GM19035 (cell line): ENCODE data around the gene SQSTM1.
"Not testable (repeated sequence)": the region's sequence is repeated elsewhere in the genome, so short reads cannot be mapped to it uniquely, and the experiment has no call there.

Experiments used
- ATAC-seq: cut with Tn5 transposase; IDR thresholded peaks from one replicate; pipeline ENCODE4 v1.9.1; 2021; ENCODE audit not compliant: unreplicated experiment

Gene SQSTM1

GRCh38 chr5:179823937-179824744, 3.4 kb downstream of the SQSTM1 start:
- no peak for ATAC-seq

GRCh38 chr5:179824745-179825112, 4.0 kb downstream of the SQSTM1 start:
- no peak for ATAC-seq

GRCh38 chr5:179825655-179826182, 5.0 kb downstream of the SQSTM1 start:
- no peak for ATAC-seq

GRCh38 chr5:179827680-179828079, 7.0 kb downstream of the SQSTM1 start:
- ATAC-seq = no peak

- ATAC-seq = no peak
Observed at GRCh38 chr5:179828756-179829421, 8.2 kb downstream of the SQSTM1 start.

- ATAC-seq = no peak
Observed at GRCh38 chr5:179829732-179830435, 9.2 kb downstream of the SQSTM1 start.

- no peak for ATAC-seq
Observed at GRCh38 chr5:179830818-179831468, 10.2 kb downstream of the SQSTM1 start.

- no peak for ATAC-seq
Observed at GRCh38 chr5:179832039-179832745, 11.5 kb downstream of the SQSTM1 start.

- ATAC-seq = no peak
Observed at GRCh38 chr5:179833056-179833708, 12.5 kb downstream of the SQSTM1 start.

- no peak for ATAC-seq
Observed at GRCh38 chr5:179833709-179834070, 13.0 kb downstream of the SQSTM1 start.

- ATAC-seq = no peak
Observed at GRCh38 chr5:179834120-179834519, 13.4 kb downstream of the SQSTM1 start.

GRCh38 chr5:179834871-179835270, 14.2 kb downstream of the SQSTM1 start:
- ATAC-seq = not testable (repeated sequence)

GRCh38 chr5:179836225-179837019, 15.7 kb downstream of the SQSTM1 start:
- no peak for ATAC-seq

- ATAC-seq = no peak
Observed at GRCh38 chr5:179837076-179838011, 16.6 kb downstream of the SQSTM1 start.

GRCh38 chr5:179839328-179840256, 18.9 kb downstream of the SQSTM1 start:
- no peak for ATAC-seq

- no peak for ATAC-seq
Observed at GRCh38 chr5:179840321-179840720, 19.6 kb downstream of the SQSTM1 start.

- no peak for ATAC-seq
Observed at GRCh38 chr5:179840766-179841165, 20.1 kb downstream of the SQSTM1 start.
